Measurements from ENCODE around the gene CD163L1.

Gene CD163L1

DNA sequence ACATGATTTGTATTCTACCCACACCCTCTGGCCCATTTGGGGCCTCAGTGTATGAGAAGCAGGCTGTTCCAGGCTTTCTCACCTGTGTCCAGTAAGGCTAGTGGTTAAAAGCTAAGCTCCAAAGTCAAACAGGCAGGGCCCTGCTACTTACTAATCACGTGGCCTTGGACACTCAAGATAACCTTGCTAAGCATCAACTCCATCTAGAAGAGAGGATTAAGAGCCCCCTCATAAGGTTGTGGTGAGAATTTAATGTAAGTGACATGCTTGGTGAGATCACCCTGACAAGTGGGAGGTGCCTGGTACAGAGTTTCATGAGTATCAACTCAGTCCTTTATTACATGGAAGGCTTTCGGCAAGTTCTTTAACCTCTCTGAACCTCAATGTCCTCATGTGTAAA, 122.3 kb downstream of the CD163L1 start:
- DNase-seq = no peak

DNA sequence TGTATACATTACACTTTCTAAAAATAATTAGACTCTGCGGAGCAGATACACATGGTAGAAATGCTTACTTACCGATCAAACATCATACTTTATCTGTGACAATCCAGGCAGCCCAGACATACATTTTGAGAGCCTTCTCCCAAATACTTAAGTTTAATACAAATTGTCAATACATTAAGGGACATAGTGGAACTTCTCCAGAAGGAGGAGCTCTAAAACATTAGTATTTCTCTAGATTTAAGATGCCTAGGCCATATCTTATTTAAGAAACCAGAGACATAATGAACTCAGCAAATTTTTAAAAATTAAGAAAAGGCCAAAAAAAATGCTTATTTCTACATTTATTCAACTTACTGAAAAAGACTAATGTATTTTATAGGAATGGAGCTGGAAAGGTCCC, 124.0 kb downstream of the CD163L1 start:
- no peak for DNase-seq

DNA sequence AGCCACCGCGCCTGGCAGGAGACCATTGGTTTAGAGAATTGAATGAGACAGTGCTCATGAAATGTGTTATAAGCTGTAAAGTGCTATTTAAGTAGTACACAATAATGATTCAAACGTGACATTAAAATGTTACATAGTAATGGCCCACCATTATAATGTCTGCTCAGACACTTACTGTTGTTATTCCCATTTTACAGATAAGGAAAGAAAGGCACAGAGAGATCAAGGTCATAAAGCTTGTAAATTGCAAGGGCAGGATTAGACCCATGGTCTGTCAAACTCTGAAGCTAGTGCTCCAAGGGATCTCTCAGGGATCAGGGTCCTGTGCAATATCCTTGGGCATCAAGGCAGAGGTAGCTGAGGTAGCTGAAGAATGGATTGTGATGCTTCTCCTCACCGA, 133.9 kb downstream of the CD163L1 start:
- DNase-seq = no peak

Data from NCI-H1105 (cell line).